GM19397 (cell line): Measurements from ENCODE around the gene UGT1A5.

Experiments
- ATAC-seq: cut with Tn5 transposase; IDR thresholded peaks from one replicate; pipeline ENCODE4 v1.9.1; 2021; ENCODE audit warnings: mild to moderate bottlenecking, moderate library complexity; ENCODE audit not compliant: unreplicated experiment

The UGT1A5 gene

DNA sequence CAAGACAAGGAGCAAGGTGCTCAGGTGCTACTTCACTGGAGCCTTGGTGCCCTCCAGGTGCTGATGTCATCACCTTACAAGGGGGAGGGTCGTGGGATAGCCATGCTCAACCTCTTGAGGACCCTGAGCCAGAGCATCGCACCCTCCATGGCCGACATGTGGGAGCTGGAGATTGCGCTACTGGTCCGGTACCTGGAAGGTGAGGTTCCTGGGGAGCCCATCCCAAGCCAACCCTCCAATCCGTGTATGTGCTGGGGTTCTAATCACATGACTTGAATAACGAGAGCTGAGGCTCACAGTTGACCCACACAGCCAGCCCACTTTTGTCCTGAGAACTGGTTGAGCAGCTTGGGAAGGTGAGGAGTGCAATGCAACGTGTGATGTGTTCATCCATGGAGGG is 91.3 kb downstream of the UGT1A5 start:
- ATAC-seq, result no peak

- no peak for ATAC-seq
Observed at GRCh38 chr2:233807215-233807865, 94.6 kb downstream of the UGT1A5 start.

GRCh38 chr2:233807966-233808935 is 95.5 kb downstream of the UGT1A5 start:
- no peak for ATAC-seq

GRCh38 chr2:233810385-233810784 is 97.7 kb downstream of the UGT1A5 start:
- ATAC-seq, result no peak

GRCh38 chr2:233811087-233811486 is 98.4 kb downstream of the UGT1A5 start:
- ATAC-seq, result no peak

DNA sequence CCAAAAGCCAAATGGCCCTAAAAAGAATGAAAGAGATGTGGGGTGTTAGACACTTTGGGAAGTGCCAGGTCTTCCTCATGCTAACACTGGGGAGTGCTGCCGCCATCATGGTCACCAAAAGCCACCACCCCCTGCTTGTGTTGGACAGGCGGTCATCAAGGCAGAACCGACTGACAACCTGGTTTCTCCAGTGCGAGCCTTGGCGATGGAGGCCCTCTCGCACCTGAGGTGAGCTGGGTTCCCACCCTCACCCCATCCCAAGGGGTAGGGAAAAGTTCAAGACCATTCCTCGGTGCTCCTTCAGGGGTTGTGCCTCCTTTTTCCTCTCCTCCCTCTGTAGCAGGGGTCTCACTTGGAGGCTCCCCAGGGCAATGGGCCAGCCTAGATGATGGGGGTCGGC is 99.0 kb downstream of the UGT1A5 start:
- ATAC-seq, result no peak

GRCh38 chr2:233813236-233814055 is 100.7 kb downstream of the UGT1A5 start:
- no peak for ATAC-seq

GRCh38 chr2:233814056-233814835 is 101.5 kb downstream of the UGT1A5 start:
- ATAC-seq, result no peak

DNA sequence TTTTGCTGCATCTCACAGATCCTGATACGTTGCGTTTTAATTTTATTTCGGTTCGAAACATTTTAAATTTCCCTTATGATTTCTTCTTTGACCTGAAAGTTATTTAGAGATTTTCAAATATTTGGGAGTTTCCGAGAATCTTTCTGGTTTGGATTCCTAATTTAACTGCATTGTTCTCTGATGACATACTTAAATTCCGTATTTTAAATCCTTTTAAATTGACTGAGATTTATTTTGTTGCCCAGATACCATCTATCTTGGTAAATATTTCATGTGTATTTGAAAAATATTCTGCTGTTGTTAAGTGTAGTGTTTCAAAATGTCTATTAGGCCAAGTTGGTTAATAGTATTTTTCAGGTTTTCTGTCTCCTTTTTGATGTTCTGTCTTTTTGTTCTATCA is 103.2 kb downstream of the UGT1A5 start:
- ATAC-seq, result no peak

GRCh38 chr2:233816334-233816733 is 103.6 kb downstream of the UGT1A5 start:
- no peak for ATAC-seq

GRCh38 chr2:233816771-233817170 is 104.1 kb downstream of the UGT1A5 start:
- no peak for ATAC-seq

DNA sequence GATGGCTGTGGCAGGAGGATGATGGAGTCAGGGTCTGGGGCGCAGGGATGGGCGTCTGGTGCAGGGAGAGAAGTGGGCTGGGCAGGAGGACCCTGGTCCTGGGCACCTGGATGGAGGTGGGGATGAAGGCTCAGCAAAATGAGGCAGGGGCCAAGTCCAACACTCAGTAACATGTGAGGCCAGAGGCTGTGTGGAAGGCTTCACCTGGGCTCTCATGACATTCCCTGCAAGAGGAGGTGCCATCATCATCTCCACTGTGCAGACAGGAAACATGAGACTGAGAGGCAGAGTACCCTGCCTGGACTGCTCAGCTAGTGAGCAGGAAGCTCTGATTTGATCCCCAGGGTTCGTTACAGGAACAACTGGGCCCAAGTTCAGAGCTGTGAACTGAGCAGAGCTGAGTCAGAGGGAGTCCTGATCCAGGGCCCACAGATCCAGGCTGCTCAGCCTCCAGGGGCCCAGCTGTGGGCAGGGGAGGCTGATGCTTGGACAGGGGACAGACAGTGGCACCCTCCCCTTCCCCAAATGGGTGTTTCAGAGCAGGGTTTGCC is 104.7 kb downstream of the UGT1A5 start:
- no peak for ATAC-seq

GRCh38 chr2:233817995-233818638 is 105.4 kb downstream of the UGT1A5 start:
- no peak for ATAC-seq

GRCh38 chr2:233818639-233819621 is 106.2 kb downstream of the UGT1A5 start:
- no peak for ATAC-seq

DNA sequence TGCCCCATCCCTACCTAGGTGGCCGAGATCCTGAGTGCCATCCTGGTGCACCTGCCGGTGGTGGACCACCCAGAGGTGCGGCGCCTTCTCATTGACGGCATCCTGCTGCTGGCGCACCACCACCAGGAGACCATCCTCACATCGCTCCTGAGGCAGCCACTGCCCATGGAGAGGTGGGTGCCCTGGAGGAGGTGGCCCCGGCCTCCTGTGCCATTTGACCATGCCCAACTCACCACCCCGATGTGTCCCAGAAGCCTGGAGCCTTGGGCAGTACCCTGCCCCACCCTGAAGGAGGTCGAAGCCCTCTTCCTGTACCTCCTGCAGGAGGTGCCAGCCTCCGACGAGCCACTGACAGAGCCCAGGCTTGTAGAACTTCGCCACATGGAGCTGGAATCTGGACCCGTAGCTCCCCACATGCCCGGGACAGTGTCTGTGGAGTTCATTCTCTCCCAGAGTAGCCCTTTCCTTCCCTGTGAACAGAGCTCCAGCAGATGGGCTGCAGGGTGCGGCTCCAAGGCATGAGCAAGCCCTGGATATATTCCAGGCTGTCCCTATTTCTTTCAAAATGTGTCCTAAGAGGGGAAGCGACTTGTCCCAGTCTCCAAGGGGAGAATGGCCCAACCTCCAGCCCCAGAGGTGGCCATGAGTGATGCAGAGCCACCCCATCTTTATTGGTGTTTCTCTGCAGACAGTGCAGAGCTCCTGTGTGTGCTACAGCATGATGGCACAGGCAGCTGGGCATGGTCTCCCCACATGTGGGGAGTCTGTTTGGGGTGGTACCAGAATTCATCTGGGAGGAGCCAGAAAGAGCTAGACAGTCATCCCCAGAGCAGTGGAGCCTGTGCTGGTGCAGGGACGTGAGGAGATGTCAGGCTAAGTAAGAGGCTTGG is 107.4 kb downstream of the UGT1A5 start:
- no peak for ATAC-seq

GRCh38 chr2:233820774-233821105 is 108.0 kb downstream of the UGT1A5 start:
- ATAC-seq, result no peak

- no peak for ATAC-seq
Observed at GRCh38 chr2:233821196-233821595, 108.5 kb downstream of the UGT1A5 start.

DNA sequence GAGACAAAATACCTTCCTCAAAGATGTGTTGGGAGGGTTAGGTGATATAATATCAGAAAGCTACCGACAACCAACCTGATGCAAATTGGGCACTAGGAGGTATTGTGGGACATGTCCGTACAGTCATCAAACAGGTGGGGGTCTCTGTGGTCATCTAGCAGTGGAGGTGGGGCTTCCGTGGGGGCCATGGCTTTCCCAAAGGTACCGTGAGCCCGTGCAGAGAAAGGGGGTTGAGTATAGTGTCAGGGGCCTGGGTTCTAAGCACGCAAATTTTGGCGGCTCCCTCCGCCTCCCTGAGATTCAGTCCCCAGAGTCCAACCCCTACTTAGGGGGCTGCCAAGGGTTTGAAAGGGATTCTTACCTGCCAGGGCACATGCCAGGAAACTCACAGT is 109.0 kb downstream of the UGT1A5 start:
- no peak for ATAC-seq
